8988T (cell line): ENCODE measurements around the gene PHF5A.
"Not testable (repeated sequence)": the region's sequence is repeated elsewhere in the genome, so short reads cannot be mapped to it uniquely, and the experiment has no call there.

Source experiments
- DNase-seq: peaks from one replicate; pipeline ENCODE4 v3.0.0; 2011

The PHF5A gene

GRCh38 chr22:41446639-41447434, 21.7 kb downstream of the PHF5A start, which contains the start of gene TOB2:
TSS of gene TOB2 (minus strand) at chr22:41446801. CDS start at chr22:41437345, 9,456 bp downstream.
- DNase-seq, result no peak

- no peak for DNase-seq
Measured at GRCh38 chr22:41446057-41446501, 22.4 kb downstream of the PHF5A start.

- no peak for DNase-seq
Measured at GRCh38 chr22:41445129-41446056, 23.1 kb downstream of the PHF5A start.

GRCh38 chr22:41444360-41445128, 23.9 kb downstream of the PHF5A start:
- peak; percentile 53 for DNase-seq

- no peak for DNase-seq
Measured at GRCh38 chr22:41442240-41442792, 26.2 kb downstream of the PHF5A start.

GRCh38 chr22:41440511-41440910, 28.0 kb downstream of the PHF5A start:
- not testable (repeated sequence) for DNase-seq

- no peak for DNase-seq
Measured at GRCh38 chr22:41437198-41437597, 31.3 kb downstream of the PHF5A start.

GRCh38 chr22:41436322-41437113, 32.0 kb downstream of the PHF5A start:
- no peak for DNase-seq

- no peak for DNase-seq
Measured at GRCh38 chr22:41435560-41435959, 32.9 kb downstream of the PHF5A start.

GRCh38 chr22:41434361-41435003, 34.0 kb downstream of the PHF5A start:
- not testable (repeated sequence) for DNase-seq

GRCh38 chr22:41433480-41433879, 35.0 kb downstream of the PHF5A start:
- not testable (repeated sequence) for DNase-seq

GRCh38 chr22:41431656-41432055, 36.8 kb downstream of the PHF5A start:
- no peak for DNase-seq

GRCh38 chr22:41429951-41430332, 38.5 kb downstream of the PHF5A start:
- no peak for DNase-seq

GRCh38 chr22:41429232-41429950, 39.1 kb downstream of the PHF5A start:
- no peak for DNase-seq

GRCh38 chr22:41425660-41426365, 42.7 kb downstream of the PHF5A start:
- no peak for DNase-seq

GRCh38 chr22:41418717-41419116, 49.8 kb downstream of the PHF5A start:
- no peak for DNase-seq

- no peak for DNase-seq
Measured at GRCh38 chr22:41417622-41418390, 50.7 kb downstream of the PHF5A start.

GRCh38 chr22:41415554-41415953, 52.9 kb downstream of the PHF5A start:
- no peak for DNase-seq
